GM15510 (cell line): Measurements from ENCODE around the gene ADAT1.

Experiments
- POLR2A ChIP-seq: IDR thresholded peaks from 3 replicates; pipeline ENCODE4 v1.6.1; 2011; ENCODE audit warnings: borderline replicate concordance; ENCODE audit not compliant: insufficient read length; ENCODE audit errors: extremely low read depth

ADAT1 gene

GRCh38 chr16:75629132-75629531, 6.1 kb upstream of the ADAT1 start:
- no peak for TF ChIP-seq POLR2A

DNA sequence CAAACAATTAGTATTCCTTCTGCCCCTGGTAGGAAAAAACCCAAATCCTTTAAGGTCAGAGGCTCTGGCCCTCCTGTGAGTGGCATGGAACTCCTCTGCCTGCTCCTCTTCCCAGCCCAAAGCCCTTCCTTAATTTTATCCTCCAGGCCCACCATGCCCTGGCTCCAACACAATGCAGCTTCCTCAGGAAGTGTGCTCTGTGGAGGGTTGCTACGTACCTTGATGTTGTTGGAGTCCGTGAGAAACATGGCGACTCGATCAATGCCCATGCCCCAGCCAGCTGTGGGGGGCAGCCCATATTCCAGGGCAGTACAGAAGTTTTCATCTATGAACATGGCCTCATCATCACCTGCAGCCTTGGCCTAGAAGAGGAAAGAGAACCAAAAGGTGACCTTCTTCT, 5.3 kb upstream of the ADAT1 start:
- no peak for TF ChIP-seq POLR2A

- TF ChIP-seq POLR2A: no peak
Measured at GRCh38 chr16:75627851-75628250, 4.8 kb upstream of the ADAT1 start.

- TF ChIP-seq POLR2A: no peak
Measured at GRCh38 chr16:75626806-75627205, 3.7 kb upstream of the ADAT1 start.

- no peak for TF ChIP-seq POLR2A
Measured at GRCh38 chr16:75624921-75625334, 1.8 kb upstream of the ADAT1 start.

- no peak for TF ChIP-seq POLR2A
Measured at GRCh38 chr16:75621170-75621477, 2.0 kb downstream of the ADAT1 start.

- TF ChIP-seq POLR2A: no peak
Measured at GRCh38 chr16:75620326-75621169, 2.5 kb downstream of the ADAT1 start.

- TF ChIP-seq POLR2A: no peak
Measured at GRCh38 chr16:75618780-75619179, 4.3 kb downstream of the ADAT1 start.

- TF ChIP-seq POLR2A: no peak
Measured at GRCh38 chr16:75617121-75617520, 6.0 kb downstream of the ADAT1 start.

DNA sequence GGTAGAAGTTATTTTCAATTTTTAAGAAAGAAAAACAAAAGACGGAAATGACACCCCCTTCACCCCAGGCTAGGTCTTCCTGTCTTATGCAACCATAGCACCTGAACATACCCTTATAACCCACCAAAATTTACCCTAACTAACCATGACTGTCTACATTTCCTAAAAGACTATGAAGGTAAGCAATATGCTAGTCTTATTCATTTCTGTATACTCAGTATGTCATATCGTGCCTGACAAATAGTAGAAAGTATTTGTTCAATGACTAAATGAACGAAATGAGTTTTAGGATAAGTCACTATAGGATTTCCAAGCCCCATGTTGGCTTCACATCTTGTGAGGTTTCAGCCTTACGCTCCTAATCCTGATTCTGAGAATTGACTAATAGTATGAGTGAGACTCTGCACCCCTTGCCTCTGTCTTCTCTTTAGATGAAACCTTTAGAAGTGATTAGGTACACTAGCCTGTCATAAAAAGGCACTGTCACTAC, 6.5 kb downstream of the ADAT1 start:
- no peak for TF ChIP-seq POLR2A

GRCh38 chr16:75615619-75616018, 7.5 kb downstream of the ADAT1 start:
- no peak for TF ChIP-seq POLR2A

DNA sequence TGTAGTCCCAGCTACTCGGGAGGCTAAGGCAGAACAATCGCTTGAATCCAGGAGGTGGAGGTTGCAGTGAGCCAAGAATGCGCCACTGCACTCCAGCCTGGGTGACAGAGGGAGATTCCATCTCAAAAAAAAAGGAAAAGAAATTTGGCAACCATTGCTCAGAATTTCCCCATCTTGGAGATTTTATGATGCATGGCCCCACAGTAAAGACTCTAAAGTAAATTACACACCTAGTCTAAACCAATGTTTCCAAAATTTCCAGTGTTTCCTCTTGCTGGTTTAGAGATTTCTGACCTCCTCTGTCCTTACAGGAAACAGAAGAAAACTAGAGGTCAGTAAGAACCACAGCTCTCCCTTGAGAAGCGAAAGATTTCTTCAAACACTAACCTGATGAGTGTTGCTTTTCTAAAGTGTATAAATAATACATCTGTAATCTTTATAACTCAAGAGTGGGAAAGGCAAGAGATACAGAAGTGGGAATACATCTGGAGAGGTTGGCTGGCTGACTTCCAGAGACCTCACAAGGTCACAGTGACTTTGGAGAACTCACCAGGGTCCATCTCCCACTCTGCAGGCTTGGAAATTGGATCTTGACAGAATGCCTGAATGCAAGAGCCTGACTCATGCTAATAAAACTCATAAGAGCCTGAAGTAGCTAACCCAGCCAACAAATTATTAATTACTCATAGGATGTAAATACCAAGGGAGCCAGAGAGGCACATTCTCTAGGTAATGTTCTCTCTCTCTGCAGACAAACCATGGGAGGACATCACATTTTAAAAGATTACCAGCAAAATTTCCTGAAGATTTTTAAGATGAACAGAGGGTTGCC, 8.8 kb downstream of the ADAT1 start:
- no peak for TF ChIP-seq POLR2A

DNA sequence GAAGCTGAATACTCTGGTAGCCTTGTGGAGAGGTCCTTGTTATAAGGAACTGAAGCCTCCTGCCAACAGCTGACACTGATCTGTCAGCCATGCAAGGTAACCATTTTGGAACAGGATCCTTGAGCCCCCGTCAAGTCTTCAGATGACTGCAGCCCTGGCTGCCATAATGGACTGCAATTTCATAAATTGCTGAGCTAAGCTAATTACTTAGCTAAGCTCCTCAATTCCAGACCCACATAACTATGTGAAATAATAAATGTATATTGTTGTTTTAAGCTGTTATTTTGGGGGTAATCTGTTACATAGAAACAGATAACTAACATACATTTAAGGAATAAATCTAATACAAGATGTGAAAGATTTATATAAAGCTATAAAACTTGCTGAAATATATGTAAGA, 16.6 kb downstream of the ADAT1 start:
- TF ChIP-seq POLR2A: no peak

DNA sequence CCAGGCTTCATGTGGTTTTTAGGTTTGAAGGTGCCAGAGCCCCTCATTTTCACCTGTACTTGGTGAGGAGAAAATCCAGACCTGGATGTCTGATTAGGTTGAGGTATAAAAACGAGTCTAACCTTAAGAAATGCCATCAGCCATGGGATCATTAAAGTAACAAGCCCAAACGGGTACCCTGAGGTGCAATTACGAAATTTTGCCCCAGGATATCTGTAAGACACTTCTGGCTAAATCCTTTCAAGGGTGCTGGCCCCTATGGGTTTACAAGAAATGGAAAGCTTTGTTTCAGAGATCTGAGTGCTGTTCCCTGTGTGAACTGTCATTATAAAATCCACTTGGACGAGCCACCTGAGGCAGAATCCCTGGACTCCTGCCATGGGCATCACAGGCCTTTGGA, 19.8 kb downstream of the ADAT1 start:
- no peak for TF ChIP-seq POLR2A

DNA sequence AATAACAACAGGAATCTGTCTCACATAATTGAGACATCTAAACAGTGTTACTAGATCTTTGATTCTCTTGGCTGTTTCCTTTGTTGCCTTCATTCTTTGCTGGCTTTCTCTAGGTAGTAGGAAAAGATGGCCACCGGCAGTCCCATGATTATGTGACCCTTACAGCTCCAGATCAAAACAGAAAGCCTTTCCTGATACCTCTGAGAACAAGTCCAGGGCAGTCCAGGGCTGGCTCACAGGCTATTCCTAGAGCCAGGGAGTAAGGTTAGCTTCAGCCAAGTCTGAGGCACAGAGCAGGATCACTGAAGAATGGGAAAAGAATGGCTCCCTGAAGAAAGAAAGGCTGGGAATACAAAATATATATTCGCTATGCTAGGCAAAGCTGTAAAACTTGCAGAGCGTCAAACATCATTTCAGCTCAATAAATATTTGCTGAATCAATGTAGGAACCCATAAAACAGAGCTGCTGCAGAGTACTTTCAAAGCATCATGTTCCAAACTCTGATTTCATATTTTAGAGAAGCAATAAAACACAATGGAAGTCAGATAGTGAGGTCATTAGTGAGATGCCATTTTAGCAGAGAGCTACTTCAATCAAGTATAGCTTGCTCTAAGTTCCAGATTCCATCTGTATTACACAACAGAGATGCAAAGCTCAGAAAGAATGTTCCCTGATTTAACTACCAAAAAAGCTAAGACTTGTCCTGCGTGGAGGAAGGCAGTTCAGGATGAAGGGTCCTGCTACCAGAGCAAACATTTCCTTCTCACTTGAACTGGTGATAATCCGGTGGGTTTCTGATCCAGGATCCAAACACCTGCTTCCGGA, 23.4 kb downstream of the ADAT1 start:
- no peak for TF ChIP-seq POLR2A
